ENCODE results near the gene SOS1. TPM values are rescaled to one million over a fixed set of nuclear protein-coding genes. Genes with fewer than 3 reads are reported as not detected.
A peak's percentile ranks its signal among the peaks of the same experiment; 100 is the strongest.

SOS1 gene
- total and polyA plus RNA-seq, 2 of the 13 experiments (the other 11 are each of a cell fraction or from before 2014, with no cell fraction given), result 20.8 to 60.4 TPM

- TF ChIP-seq ZBTB43 (CRISPR knock-in tag; conservative IDR thresholded peaks at IDR 0.05) (no peak; the same call in 1 of the 2 replicates), NPAS2 (CRISPR knock-in tag; IDR thresholded peaks at IDR 0.05; ENCODE audit: borderline replicate concordance) (no peak), SP140L (CRISPR knock-in tag; IDR thresholded peaks at IDR 0.05; ENCODE audit: borderline replicate concordance) (peak; percentile 95), PHF21A (CRISPR knock-in tag; IDR thresholded peaks at IDR 0.05) (peak; percentile 94), NCOA5 (CRISPR knock-in tag; IDR thresholded peaks at IDR 0.05) (no peak), EED (CRISPR knock-in tag; IDR thresholded peaks at IDR 0.05) (no peak), ZNF367 (CRISPR knock-in tag; IDR thresholded peaks at IDR 0.05; ENCODE audit: borderline replicate concordance) (0 out of 2 replicates have a peak, but pooled peaks have one; percentile 19), ZSCAN22 (CRISPR knock-in tag; IDR thresholded peaks at IDR 0.05) (no peak), HNF1B (CRISPR knock-in tag; IDR thresholded peaks at IDR 0.05) (peak; percentile 94), TBX2 (CRISPR knock-in tag; IDR thresholded peaks at IDR 0.05; ENCODE audit: borderline replicate concordance) (peak; percentile 96), TEAD2 (CRISPR knock-in tag; IDR thresholded peaks at IDR 0.05) (no peak), STAT6 (CRISPR knock-in tag; IDR thresholded peaks at IDR 0.05; ENCODE audit: borderline replicate concordance) (peak; percentile 95; the same call in 1 of the 2 replicates), ZMYM4 (CRISPR knock-in tag; IDR thresholded peaks at IDR 0.05) (peak; percentile 97), JUN (CRISPR knock-in tag; IDR thresholded peaks at IDR 0.05) (peak; percentile 59), ZNF230 (CRISPR knock-in tag; IDR thresholded peaks at IDR 0.05) (peak; percentile 95), HBP1 (CRISPR knock-in tag; IDR thresholded peaks at IDR 0.05; ENCODE audit: low read depth) (no peak; the same call in none of the 2 replicates), TFDP1 (CRISPR knock-in tag; IDR thresholded peaks at IDR 0.05; ENCODE audit: borderline replicate concordance) (peak; percentile 96), IRF9 (CRISPR knock-in tag; IDR thresholded peaks at IDR 0.05; ENCODE audit: borderline replicate concordance) (peak; percentile 99)
Observed at GRCh38 chr2:39124000-39124745, 3.3 kb upstream of the SOS1 start (continued).

Measured in HepG2 (cell line).